RPMI7951 (cell line): ENCODE data around the gene LRRC9. TPM values are rescaled to one million over a fixed set of nuclear protein-coding genes. Genes with fewer than 3 reads are reported as not detected.

ENCODE experiments used
- total RNA-seq: library from RNA; depleted of rRNA; stranded (reverse); fragments of >200 nt; shearing (Covaris generic); gene quantifications from 2 replicates; pipeline ENCODE4 v1.2.3, GENCODE V29; 2014; rRNA removed

The LRRC9 gene
- total RNA-seq, 1 experiment from 2014 or later, result not detected

Other genes with a start within 250 kb of the LRRC9 start
- not detected in 2 replicates for gene RTN1, start 49.4 kb upstream of the LRRC9 start, total RNA-seq
- 60.2 and 60.6 TPM in 2 replicates for gene PCNX4, start 171.8 kb downstream of the LRRC9 start, total RNA-seq
- gene DHRS7, start 245.3 kb downstream of the LRRC9 start, total RNA-seq, result 74.3 and 83.2 TPM in 2 replicates